Measurements from ENCODE around the gene PRKCZ. TPM values are rescaled to one million over a fixed set of nuclear protein-coding genes. Genes with fewer than 3 reads are reported as not detected.

PRKCZ gene
- total RNA-seq, 4 donors from 2014 or later = 3.1 to 5.4 (median 4.7) TPM

DNA sequence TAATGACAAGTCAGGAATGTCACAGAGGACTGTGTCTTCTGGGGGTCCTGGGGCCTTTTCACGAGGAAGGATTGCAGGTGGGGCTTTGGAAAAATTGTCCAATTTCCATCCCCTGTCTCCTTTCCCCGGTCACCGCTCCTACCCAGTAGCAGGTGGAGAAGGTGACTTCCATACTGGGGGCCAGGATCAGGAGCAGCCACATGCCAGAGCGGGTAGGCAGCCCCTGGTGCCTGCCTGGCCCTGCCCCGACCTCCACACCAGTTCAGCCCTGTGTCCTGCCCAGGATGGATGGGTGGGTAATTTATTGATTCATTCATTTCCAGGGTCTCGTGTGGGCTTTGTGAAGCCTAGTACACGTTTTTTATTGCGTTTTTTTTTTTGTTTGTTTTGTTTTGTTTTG is 51.7 kb downstream of the PRKCZ start:
- peaks cover 0 to 54% (median 0%) of the 10 kb centered on the region in 4 donors for H3K27me3 ChIP-seq
- peaks cover 0 to 14% (median 0%) of the 10 kb centered on the region in 4 donors for H3K9me3 ChIP-seq
- H3K4me1 ChIP-seq = no peaks in the 10 kb centered on the region
- no peak for DNase-seq (ENCODE audit: extremely low spot score)
- no peak for TF ChIP-seq EP300 (IDR thresholded peaks at IDR 0.05)
- intact Hi-C loops (cut with DNase I) = no loop called here
- no peak overlapping the region for H3K27ac ChIP-seq (replicated peaks in 1 of 4)
- 84% methylated on average over 8 of the region's 8 CpGs for WGBS
- no peak overlapping the region for H3K4me3 ChIP-seq
- H3K36me3 ChIP-seq = no peaks in the 10 kb centered on the region

DNA sequence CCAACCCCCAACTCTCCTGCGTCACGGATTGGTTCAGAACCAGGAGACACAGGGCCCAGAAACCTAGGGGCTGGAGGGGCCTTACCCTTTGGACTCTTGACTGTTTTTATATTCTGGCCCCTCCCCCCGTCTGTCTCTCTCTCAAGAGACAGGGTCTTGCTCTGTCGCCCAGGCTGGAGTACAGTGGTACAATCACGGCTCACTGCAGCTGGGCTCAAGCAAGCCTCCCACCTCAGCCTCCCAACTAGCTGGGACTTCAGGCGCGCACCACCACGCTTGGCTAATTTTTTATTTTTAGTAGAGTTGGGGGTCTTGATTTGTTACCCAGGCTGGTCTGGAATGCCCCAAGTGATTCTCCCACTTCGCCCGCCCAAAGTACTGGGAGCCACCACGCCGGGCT is 52.5 kb downstream of the PRKCZ start:
- Histone ChIP-seq H3K9me3 (peaks cover 0 to 7% (median 0%) of the 10 kb centered on the region in 4 donors), H3K4me1 (no peaks in the 10 kb centered on the region), H3K27ac (replicated peaks in 1 of 4) (no peak overlapping the region), H3K4me3 (no peak overlapping the region), H3K27me3 (peaks cover 0 to 52% (median 0%) of the 10 kb centered on the region in 4 donors), H3K36me3 (no peaks in the 10 kb centered on the region)
- DNase-seq (ENCODE audit: extremely low spot score) = no peak
- WGBS = over 99% methylated on average over 12 of the region's 12 CpGs
- intact Hi-C loops (cut with DNase I) = no loop called here
- TF ChIP-seq POLR2AphosphoS5 (IDR thresholded peaks at IDR 0.05) = no peak
- no peak for TF ChIP-seq POLR2A (IDR thresholded peaks at IDR 0.05; ENCODE audit: low read depth)
- TF ChIP-seq, protein P1, sequence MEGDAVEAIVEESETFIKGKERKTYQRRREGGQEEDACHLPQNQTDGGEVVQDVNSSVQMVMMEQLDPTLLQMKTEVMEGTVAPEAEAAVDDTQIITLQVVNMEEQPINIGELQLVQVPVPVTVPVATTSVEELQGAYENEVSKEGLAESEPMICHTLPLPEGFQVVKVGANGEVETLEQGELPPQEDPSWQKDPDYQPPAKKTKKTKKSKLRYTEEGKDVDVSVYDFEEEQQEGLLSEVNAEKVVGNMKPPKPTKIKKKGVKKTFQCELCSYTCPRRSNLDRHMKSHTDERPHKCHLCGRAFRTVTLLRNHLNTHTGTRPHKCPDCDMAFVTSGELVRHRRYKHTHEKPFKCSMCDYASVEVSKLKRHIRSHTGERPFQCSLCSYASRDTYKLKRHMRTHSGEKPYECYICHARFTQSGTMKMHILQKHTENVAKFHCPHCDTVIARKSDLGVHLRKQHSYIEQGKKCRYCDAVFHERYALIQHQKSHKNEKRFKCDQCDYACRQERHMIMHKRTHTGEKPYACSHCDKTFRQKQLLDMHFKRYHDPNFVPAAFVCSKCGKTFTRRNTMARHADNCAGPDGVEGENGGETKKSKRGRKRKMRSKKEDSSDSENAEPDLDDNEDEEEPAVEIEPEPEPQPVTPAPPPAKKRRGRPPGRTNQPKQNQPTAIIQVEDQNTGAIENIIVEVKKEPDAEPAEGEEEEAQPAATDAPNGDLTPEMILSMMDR (IDR thresholded peaks at IDR 0.05) = no peak
- no peak for TF ChIP-seq EP300 (IDR thresholded peaks at IDR 0.05)

DNA sequence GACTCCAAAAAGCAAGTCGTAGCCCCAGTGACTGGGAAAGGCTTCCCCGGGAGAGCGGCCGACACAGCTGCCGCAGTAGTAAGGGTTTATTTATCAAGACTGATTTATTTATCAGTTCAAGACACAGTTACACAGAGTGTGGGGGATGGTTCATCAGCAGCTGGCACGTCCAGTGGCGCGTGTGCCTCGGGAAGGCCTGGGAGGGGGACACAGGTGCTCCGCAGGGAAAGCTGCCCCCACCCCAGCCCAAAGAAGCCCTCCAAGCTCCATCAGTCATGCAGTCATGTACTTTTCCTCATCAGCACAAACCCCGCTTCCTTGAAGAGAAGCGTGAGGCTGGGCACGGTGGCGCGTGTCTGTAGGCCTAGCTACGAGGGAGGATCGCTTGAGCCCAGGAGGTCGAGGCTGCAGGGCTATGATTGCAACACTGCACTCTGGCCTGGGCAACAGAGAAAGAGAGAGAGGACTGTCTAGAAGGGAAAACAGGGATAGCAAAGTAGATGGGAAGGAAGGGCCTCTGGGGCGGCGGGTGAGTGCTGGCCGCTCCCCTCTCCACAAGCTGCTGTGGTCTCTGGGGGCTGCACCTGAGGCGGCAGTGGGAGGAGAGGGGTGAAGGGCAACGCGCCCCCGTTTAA is 53.2 kb downstream of the PRKCZ start:
- peaks cover 0 to under 1% (median 0%) of the 10 kb centered on the region in 4 donors for H3K9me3 ChIP-seq
- DNase-seq (ENCODE audit: extremely low spot score) = no peak
- H3K27ac ChIP-seq (replicated peaks in 1 of 4) = no peak overlapping the region
- intact Hi-C loops (cut with DNase I) = no loop called here
- TF ChIP-seq EP300 (IDR thresholded peaks at IDR 0.05) (no peak), POLR2A (IDR thresholded peaks at IDR 0.05; ENCODE audit: low read depth) (no peak), POLR2AphosphoS5 (IDR thresholded peaks at IDR 0.05) (no peak)
- TF ChIP-seq, protein P1 (IDR thresholded peaks at IDR 0.05) = no peak
- WGBS = 79% methylated on average over 25 of the region's 25 CpGs
- peaks cover 0 to 54% (median 0%) of the 10 kb centered on the region in 4 donors for H3K27me3 ChIP-seq
- H3K4me3 ChIP-seq = no peak overlapping the region
- no peaks in the 10 kb centered on the region for H3K36me3 ChIP-seq
- H3K4me1 ChIP-seq = no peaks in the 10 kb centered on the region

DNA sequence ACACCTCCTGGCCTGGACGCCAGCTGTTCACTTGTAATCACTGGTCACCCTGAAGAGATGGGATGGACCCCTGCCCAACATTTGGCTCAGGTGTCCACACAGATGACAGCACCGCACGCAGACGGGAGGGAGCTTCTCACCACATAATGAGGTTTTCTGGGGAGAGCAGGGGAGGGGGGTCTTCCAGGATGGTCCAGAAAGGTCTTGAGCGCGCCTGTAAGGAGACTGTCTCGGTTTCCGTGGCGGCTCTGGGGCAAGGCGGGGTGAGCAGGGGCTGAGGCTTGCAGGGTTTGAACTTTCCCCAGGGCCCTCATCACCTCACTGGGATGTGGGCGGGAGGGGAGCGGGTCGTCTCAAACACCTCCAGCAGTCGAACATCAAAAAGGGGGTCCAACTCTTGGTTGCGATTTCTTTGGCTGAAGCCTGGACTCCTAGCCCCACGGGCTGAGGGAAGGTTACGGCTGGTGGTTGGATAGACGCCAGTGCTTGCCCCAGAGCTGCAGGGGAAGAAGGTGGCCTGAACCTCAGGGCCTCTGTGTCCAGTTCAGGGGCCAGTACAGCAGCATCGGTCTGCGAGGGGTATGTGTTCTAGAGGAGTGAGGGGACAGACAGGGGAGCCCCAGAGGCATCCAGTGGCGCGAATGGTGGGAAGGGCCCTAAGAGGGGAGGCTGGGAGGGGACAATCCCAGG is 53.8 kb downstream of the PRKCZ start:
- Histone ChIP-seq H3K4me3 (no peak overlapping the region), H3K4me1 (no peaks in the 10 kb centered on the region), H3K27me3 (peaks cover 0 to 61% (median 0%) of the 10 kb centered on the region in 4 donors), H3K9me3 (no peaks in the 10 kb centered on the region), H3K27ac (replicated peaks in 1 of 4) (no peak overlapping the region), H3K36me3 (no peaks in the 10 kb centered on the region)
- TF ChIP-seq EP300 (IDR thresholded peaks at IDR 0.05) = no peak
- TF ChIP-seq POLR2AphosphoS5 (IDR thresholded peaks at IDR 0.05) = no peak
- TF ChIP-seq, protein P1 (IDR thresholded peaks at IDR 0.05) = no peak
- TF ChIP-seq POLR2A (IDR thresholded peaks at IDR 0.05; ENCODE audit: low read depth) = no peak
- intact Hi-C loops (cut with DNase I) = no loop called here
- no peak for DNase-seq (ENCODE audit: extremely low spot score)
- WGBS = 91% methylated on average over 20 of the region's 22 CpGs

DNA sequence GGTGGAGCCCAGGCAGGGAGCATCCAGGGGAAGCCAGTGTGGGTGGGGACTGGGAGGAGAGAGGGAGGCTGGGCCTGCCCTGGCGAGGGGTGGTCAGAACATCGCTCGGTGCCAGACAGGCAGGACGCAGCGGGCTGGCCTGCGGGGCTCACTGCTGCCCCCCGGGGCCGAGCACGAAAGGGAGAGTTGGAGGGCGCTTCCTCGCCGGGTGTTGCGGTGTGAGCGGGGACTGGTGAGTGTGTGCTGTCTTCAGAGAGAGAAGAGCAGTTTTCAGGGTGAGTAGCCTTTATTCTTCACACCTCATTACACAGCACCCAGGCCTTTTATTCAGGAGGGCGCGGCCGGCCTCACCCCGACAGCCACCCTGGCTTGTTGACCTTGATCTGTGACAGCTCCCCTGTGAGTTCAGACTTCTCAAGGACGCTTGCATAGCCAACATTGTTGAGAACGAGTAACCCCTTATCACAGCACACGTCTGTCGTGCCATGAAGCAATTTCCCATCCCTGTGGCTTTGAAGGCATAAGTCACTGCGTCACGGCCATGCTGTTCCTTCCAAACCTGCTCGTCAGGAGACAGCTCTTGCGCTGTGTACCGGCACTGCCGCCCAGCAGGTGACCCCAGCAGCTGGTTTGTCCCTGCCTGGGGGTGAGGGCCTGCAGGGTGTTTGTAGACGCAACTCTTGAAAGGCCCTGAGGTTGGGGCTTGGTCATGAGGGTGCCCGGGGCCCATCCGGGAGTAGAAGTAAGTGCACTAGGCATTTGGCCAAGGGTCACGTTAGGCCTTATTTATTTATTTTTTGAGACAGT is 54.6 kb downstream of the PRKCZ start:
- intact Hi-C loops (cut with DNase I) = loop anchor here (5.0 kb wide), 1 partner anchor 57 kb away; no protein-coding TSS in a partner anchor
- no peak for TF ChIP-seq EP300 (IDR thresholded peaks at IDR 0.05)
- TF ChIP-seq POLR2A (IDR thresholded peaks at IDR 0.05; ENCODE audit: low read depth) = no peak
- no peak for TF ChIP-seq POLR2AphosphoS5 (IDR thresholded peaks at IDR 0.05)
- TF ChIP-seq, protein P1 (IDR thresholded peaks at IDR 0.05) = no peak
- Histone ChIP-seq H3K4me3 (no peak overlapping the region), H3K27me3 (peaks cover 0 to 61% (median 0%) of the 10 kb centered on the region in 4 donors), H3K4me1 (no peaks in the 10 kb centered on the region), H3K36me3 (no peaks in the 10 kb centered on the region), H3K27ac (replicated peaks in 1 of 4) (no peak overlapping the region), H3K9me3 (no peaks in the 10 kb centered on the region)
- no peak for DNase-seq (ENCODE audit: extremely low spot score)
- WGBS = 56% methylated on average over 17 of the region's 32 CpGs

Data from esophagus muscularis mucosa (tissue), 4 donors.